ENCODE data around the gene KCNIP3.

KCNIP3 gene

DNA sequence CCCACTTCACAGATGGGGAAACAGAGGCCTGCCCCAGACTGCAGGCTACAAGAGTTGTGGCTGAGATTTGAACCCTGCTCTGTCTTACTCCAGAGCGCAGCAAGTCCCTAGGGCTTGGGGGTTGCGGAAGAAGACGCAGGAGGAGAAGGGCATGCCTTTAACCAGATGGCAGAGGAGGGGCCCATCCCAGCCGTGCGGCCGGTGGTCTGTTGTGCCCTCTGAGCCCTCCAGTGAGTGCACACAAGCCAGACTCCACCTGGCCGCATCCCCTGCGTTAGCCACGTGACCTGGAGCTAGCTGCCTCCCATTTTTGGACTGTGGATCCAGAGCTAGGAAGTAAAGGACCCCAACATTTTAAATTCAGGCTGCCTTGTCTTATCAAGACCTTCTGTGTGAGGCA, 2.8 kb downstream of the KCNIP3 start:
- H3K4me3 ChIP-seq (replicated peaks in 1 of 2; ENCODE audit: low read depth in 2 of 2, low read length in 2 of 2) = no peak overlapping the region
- no peak for DNase-seq (ENCODE audit: low read depth in 2 of 2)
- TF ChIP-seq, protein P1, sequence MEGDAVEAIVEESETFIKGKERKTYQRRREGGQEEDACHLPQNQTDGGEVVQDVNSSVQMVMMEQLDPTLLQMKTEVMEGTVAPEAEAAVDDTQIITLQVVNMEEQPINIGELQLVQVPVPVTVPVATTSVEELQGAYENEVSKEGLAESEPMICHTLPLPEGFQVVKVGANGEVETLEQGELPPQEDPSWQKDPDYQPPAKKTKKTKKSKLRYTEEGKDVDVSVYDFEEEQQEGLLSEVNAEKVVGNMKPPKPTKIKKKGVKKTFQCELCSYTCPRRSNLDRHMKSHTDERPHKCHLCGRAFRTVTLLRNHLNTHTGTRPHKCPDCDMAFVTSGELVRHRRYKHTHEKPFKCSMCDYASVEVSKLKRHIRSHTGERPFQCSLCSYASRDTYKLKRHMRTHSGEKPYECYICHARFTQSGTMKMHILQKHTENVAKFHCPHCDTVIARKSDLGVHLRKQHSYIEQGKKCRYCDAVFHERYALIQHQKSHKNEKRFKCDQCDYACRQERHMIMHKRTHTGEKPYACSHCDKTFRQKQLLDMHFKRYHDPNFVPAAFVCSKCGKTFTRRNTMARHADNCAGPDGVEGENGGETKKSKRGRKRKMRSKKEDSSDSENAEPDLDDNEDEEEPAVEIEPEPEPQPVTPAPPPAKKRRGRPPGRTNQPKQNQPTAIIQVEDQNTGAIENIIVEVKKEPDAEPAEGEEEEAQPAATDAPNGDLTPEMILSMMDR (IDR thresholded peaks at IDR 0.05; ENCODE audit: low read depth, low read length) = no peak

DNA sequence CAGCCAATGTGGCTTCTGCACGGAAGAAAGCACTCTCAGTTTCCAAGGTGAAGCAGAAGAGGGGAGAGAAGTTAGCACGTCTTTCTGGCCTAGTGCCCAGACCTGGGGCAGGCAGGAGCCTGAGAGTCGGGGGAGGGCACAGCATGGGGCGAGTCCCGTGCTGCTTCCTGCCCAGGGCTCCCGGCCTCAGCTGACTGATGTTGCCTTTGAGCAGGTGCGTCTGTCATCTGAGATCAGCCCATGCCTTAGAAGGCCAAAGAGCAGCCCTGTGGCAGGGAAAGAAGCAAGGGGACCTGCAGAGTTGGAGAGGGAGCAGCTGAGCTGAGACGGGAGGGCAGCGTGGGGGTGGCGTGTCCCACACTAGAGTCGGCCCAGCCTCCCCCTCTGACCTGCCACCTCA, 3.3 kb downstream of the KCNIP3 start:
- no peak overlapping the region for H3K4me3 ChIP-seq (replicated peaks in 1 of 2; ENCODE audit: low read depth in 2 of 2, low read length in 2 of 2)
- TF ChIP-seq, protein P1 (IDR thresholded peaks at IDR 0.05; ENCODE audit: low read depth, low read length) = no peak
- DNase-seq (ENCODE audit: low read depth in 2 of 2) = no peak

DNA sequence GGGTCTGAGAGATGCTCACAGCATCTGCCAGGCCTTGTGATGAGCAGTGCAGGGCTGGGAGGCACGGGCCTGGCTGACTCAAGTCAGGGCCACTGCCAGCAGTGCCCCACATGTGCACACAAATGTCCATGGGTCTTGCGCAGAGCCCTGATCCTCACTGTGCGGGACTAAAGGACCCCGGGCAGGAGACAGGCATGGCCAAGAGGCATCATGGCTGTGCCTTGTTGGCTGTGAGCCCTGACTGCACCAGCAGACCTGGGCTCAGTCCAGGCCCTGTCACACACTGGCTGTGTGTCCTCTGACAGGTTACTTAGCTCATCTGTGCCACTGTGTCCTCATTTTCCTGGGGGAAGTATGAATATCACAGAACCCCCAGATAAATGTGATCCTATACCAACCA, 4.0 kb downstream of the KCNIP3 start:
- TF ChIP-seq, protein P1 (IDR thresholded peaks at IDR 0.05; ENCODE audit: low read depth, low read length) = no peak
- no peak overlapping the region for H3K4me3 ChIP-seq (replicated peaks in 1 of 2; ENCODE audit: low read depth in 2 of 2, low read length in 2 of 2)
- no peak for DNase-seq (ENCODE audit: low read depth in 2 of 2)

DNA sequence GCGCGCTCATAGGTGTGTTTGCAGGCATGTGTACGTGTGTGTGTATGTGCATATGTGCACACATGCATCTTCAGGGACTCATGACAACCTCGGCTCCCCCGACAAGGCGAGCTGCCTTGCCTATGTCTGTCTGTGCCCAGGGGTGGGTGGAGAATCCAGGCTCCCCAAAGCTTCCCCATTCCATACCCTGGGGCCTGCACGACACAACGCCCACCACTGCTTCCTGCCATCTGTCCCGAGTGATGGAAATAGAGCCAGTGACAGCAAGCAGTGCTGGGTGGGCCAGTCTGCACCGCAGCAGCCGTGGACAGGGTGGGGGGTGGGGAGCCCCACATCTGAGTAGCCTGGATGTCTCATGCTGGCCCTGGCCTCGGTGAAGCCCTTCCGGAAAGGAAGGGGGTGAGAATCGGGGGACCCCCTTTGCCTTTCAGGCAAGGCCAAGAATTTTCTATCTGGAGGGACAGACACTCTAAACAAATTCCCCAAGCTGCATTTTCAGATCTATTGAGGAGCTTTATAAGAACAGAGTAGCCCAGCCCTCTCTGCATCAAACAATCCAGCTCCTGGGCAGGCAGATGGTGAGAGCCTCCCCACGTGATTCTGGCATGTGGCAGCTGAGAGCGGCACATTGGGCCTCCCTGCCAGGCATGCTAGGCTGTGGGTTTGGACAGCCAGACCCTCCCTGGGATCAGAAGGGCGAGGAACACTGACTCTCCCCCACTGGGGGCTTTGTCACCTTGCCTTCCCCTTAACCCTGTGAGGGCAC, 4.9 kb downstream of the KCNIP3 start:
- TF ChIP-seq, protein P1 (IDR thresholded peaks at IDR 0.05; ENCODE audit: low read depth, low read length) = no peak
- no peak for DNase-seq (ENCODE audit: low read depth in 2 of 2)
- H3K4me3 ChIP-seq (replicated peaks in 1 of 2; ENCODE audit: low read depth in 2 of 2, low read length in 2 of 2) = no peak overlapping the region

DNA sequence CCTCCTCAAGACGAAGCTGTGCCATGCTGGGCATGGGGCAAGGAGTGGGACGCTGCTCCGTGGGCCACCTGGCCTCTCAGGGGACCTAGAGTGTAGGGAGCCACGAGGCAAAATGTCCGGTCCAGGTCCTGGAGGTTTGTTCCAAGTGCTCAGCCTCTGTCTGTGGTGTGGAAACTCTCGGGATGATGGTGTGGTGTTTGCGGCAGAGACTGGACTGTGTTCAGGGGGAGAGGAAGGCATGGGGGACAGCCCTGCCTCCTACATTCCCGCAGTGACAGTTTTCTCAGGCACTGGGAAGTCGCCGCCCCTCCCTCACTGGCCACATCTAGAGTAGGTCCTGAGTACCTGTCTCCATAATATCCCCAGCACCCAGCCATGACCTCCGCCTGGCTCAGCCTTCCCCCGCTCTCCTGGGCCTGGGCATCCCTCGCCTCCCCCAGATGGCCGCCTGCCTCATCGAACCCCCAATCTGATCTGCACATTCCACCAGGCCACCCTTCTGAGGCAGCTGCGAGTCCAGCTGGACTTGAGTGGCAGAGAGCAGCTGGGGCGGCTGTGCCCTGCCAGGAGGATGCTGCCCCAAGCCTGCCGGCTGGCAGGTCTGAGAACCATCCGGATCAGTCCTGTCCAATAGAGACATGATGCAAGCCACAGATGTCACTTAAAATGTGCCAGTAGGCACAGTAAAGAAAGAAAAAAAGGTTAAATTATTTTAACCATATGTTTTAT, 6.2 kb downstream of the KCNIP3 start:
- DNase-seq (ENCODE audit: low read depth in 2 of 2) = no peak
- no peak overlapping the region for H3K4me3 ChIP-seq (replicated peaks in 1 of 2; ENCODE audit: low read depth in 2 of 2, low read length in 2 of 2)
- TF ChIP-seq, protein P1 (IDR thresholded peaks at IDR 0.05; ENCODE audit: low read depth, low read length) = no peak

DNA sequence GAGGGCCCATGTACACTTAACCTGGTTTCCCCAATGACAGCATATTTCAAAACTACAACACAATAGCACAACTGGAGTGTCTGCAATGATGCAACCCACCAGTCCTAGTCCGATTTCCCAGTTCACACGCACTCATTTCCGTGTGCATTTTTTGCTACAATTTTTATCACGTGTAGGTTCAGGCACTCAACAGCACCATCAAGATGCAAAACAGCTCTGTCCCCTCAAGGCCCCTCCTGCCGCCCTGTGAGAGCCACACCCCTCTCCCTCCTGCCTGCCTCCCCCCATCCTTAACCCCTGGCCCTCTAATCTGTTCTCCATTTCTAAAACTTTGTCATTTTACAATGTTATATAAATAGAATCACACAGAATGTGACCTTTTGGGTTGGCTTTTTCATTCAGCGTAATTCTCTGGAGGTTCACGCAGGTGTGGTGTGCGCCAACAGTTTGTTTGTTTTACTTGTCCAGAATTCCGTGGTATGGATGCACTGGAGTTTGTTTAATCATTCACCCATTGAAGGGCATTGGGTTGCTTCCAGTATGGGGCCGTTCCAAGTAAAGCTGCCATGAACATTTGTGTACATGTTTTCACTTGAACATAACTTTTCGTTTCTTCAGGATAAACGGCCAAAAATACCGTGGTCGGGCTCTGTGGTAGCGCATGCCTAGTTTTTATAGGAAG, 8.4 kb downstream of the KCNIP3 start:
- TF ChIP-seq, protein P1 (IDR thresholded peaks at IDR 0.05; ENCODE audit: low read depth, low read length) = no peak
- no peak overlapping the region for H3K4me3 ChIP-seq (replicated peaks in 1 of 2; ENCODE audit: low read depth in 2 of 2, low read length in 2 of 2)
- DNase-seq (ENCODE audit: low read depth in 2 of 2) = peak in 1 of 2 donors; percentile 18

Data from cardiac fibroblast (primary cell).